HEK293T (cell line): Measurements from ENCODE around the gene PDE6B.

Experiments
- BHLHE40 ChIP-seq: fragments of 450-650 bp; IDR thresholded peaks from 2 replicates; pipeline ENCODE4 v1.6.1; 2016; ENCODE audit warnings: mild to moderate bottlenecking, moderate library complexity, borderline replicate concordance
- FOXA1 ChIP-seq: fragments of 450-650 bp; IDR thresholded peaks from 2 replicates; pipeline ENCODE4 v1.6.1; 2016; ENCODE audit warnings: mild to moderate bottlenecking
- FOXM1 ChIP-seq: fragments of 450-650 bp; IDR thresholded peaks from 2 replicates; pipeline ENCODE4 v1.6.1; 2017; ENCODE audit warnings: mild to moderate bottlenecking, borderline replicate concordance
- HDGF ChIP-seq: fragments of 450-650 bp; IDR thresholded peaks from 2 replicates; pipeline ENCODE4 v1.6.1; 2017; ENCODE audit warnings: antibody characterized with exemption, borderline replicate concordance
- L3MBTL2 ChIP-seq: fragments of 450-650 bp; conservative IDR thresholded peaks from 2 replicates; pipeline ENCODE4 v1.6.1; 2016; ENCODE audit warnings: mild to moderate bottlenecking
- NFRKB ChIP-seq: fragments of 450-650 bp; IDR thresholded peaks from 2 replicates; pipeline ENCODE4 v1.6.1; 2016; ENCODE audit warnings: mild to moderate bottlenecking, moderate library complexity
- SP1 ChIP-seq: fragments of 450-650 bp; IDR thresholded peaks from 2 replicates; pipeline ENCODE4 v1.6.1; 2017
- SUZ12 ChIP-seq: fragments of 450-650 bp; IDR thresholded peaks from 2 replicates; pipeline ENCODE4 v1.6.1; 2016; ENCODE audit warnings: mild to moderate bottlenecking

- no peak for TF ChIP-seq FOXA1
- TF ChIP-seq HDGF, result no peak
- no peak for TF ChIP-seq SP1
- no peak for TF ChIP-seq SUZ12
- TF ChIP-seq FOXM1, result no peak
- no peak for TF ChIP-seq NFRKB
- no peak for TF ChIP-seq L3MBTL2
- TF ChIP-seq BHLHE40, result no peak
These were observed 53.1 kb downstream of the PDE6B start for GRCh38 chr4:678331-679103.
